WTC11 (cell line): Measurements from ENCODE around the gene ZRSR2. TPM values are rescaled to one million over a fixed set of nuclear protein-coding genes. Genes with fewer than 3 reads are reported as not detected.

Experiments used
- ATAC-seq: fragments of 200-7000 bp; cut with Tn5 transposase; 2 replicates; pipeline ENCODE4 v1.10.0; 2021; ENCODE audit warnings: mild to moderate bottlenecking, moderate library complexity
- CTCF ChIA-PET: fragments of 300-600 bp; sonication (Branson Sonifier 250); formaldehyde crosslinking; loops from one replicate; lab custom pipeline; 2021; ENCODE audit warnings: antibody characterized with exemption; lab: Charles Lee
- POLR2A ChIA-PET: fragments of 350-600 bp; sonication (Branson Sonifier 250); formaldehyde crosslinking; loops from one replicate; lab custom pipeline; 2021; ENCODE audit warnings: antibody characterized with exemption; lab: Charles Lee
- DNase-seq: peaks from one replicate; pipeline ENCODE4 v3.0.0; 2021; ENCODE audit warnings: low spot score
- H3K27ac Mint-ChIP-seq: 2 replicates; pipeline ENCODE4 v1.8.0; 2021; ENCODE audit warnings: mixed read lengths
- H3K27me3 Mint-ChIP-seq: 2 replicates; pipeline ENCODE4 v1.8.0; 2021; ENCODE audit warnings: low read depth, mild to moderate bottlenecking, moderate library complexity, mixed read lengths
- H3K36me3 Mint-ChIP-seq: 2 replicates; pipeline ENCODE4 v1.8.0; 2021; ENCODE audit warnings: mixed read lengths
- H3K4me1 Mint-ChIP-seq: 2 replicates; pipeline ENCODE4 v1.8.0; 2022; ENCODE audit warnings: mixed read lengths
- H3K4me3 Mint-ChIP-seq: 2 replicates; pipeline ENCODE4 v1.8.0; 2021; ENCODE audit warnings: mild to moderate bottlenecking, moderate library complexity, mixed read lengths
- H3K9me3 Mint-ChIP-seq: 2 replicates; pipeline ENCODE4 v1.8.0; 2021; ENCODE audit warnings: mixed read lengths
- CBFB ChIP-seq: sonication (generic); formaldehyde crosslinking; IDR thresholded peaks from 2 replicates; pipeline ENCODE4 v1.8.1; 2022; ENCODE audit warnings: mild to moderate bottlenecking, low read depth, missing genetic modification reagents
- NFYB ChIP-seq: sonication (generic); formaldehyde crosslinking; conservative IDR thresholded peaks from 2 replicates; pipeline ENCODE4 v1.8.0; 2022; ENCODE audit warnings: low read depth, missing genetic modification reagents
- SMAD4 ChIP-seq: sonication (generic); formaldehyde crosslinking; IDR thresholded peaks from 2 replicates; pipeline ENCODE4 v1.8.0; 2022; ENCODE audit warnings: mild to moderate bottlenecking, missing genetic modification reagents
- TCF7 ChIP-seq: sonication (generic); formaldehyde crosslinking; IDR thresholded peaks from 2 replicates; pipeline ENCODE4 v1.8.0; 2022; ENCODE audit warnings: mild to moderate bottlenecking, low read depth, missing genetic modification reagents, moderate library complexity
- ZNF121 ChIP-seq: sonication (generic); formaldehyde crosslinking; IDR thresholded peaks from 2 replicates; pipeline ENCODE4 v1.8.0; 2023; ENCODE audit warnings: missing genetic modification reagents
- ZNF232 ChIP-seq: sonication (generic); formaldehyde crosslinking; IDR thresholded peaks from 2 replicates; pipeline ENCODE4 v1.8.0; 2022; ENCODE audit warnings: mild to moderate bottlenecking, missing genetic modification reagents
- ZNF416 ChIP-seq: fragments of 250-450 bp; sonication (Bioruptor Pico); IDR thresholded peaks from 2 replicates; pipeline ENCODE4 v1.9.0; 2021; ENCODE audit warnings: mild to moderate bottlenecking, inconsistent platforms
- ZNF423 ChIP-seq: fragments of 250-450 bp; sonication (Bioruptor Pico); IDR thresholded peaks from 2 replicates; pipeline ENCODE4 v2.1.2; 2022; ENCODE audit warnings: mild to moderate bottlenecking, moderate library complexity
- total RNA-seq: library from RNA; stranded (reverse); gene quantifications from 3 replicates; pipeline ENCODE4 v1.2.3, GENCODE V29; 2021
- TF ChIP-seq, protein P1 (sequence below): sonication (generic); formaldehyde crosslinking; conservative IDR thresholded peaks from 2 replicates; pipeline ENCODE4 v1.8.1; 2023; ENCODE audit warnings: mild to moderate bottlenecking, low read depth, missing genetic modification reagents, moderate library complexity
- TF ChIP-seq, protein P2 (sequence below): sonication (generic); formaldehyde crosslinking; IDR thresholded peaks from 2 replicates; pipeline ENCODE4 v1.8.0; 2022; ENCODE audit warnings: missing genetic modification reagents
- TF ChIP-seq, protein P3 (sequence below): sonication (generic); formaldehyde crosslinking; IDR thresholded peaks from 2 replicates; pipeline ENCODE4 v1.8.0; 2022; ENCODE audit warnings: mild to moderate bottlenecking, missing genetic modification reagents
- TF ChIP-seq, protein P4 (sequence below): sonication (generic); formaldehyde crosslinking; IDR thresholded peaks from 2 replicates; pipeline ENCODE4 v1.8.0; 2023; ENCODE audit warnings: mild to moderate bottlenecking, missing genetic modification reagents
- TF ChIP-seq, protein P5 (sequence below): fragments of 200-600 bp; IDR thresholded peaks from 2 replicates; pipeline ENCODE4 v1.8.0; 2022; ENCODE audit warnings: antibody characterized with exemption
- TF ChIP-seq, protein P6 (sequence below): sonication (generic); formaldehyde crosslinking; IDR thresholded peaks from 2 replicates; pipeline ENCODE4 v1.8.0; 2022; ENCODE audit warnings: mild to moderate bottlenecking, missing genetic modification reagents

ZRSR2 gene
- total RNA-seq, 1 experiment from 2014 or later: 8.6 TPM

DNA sequence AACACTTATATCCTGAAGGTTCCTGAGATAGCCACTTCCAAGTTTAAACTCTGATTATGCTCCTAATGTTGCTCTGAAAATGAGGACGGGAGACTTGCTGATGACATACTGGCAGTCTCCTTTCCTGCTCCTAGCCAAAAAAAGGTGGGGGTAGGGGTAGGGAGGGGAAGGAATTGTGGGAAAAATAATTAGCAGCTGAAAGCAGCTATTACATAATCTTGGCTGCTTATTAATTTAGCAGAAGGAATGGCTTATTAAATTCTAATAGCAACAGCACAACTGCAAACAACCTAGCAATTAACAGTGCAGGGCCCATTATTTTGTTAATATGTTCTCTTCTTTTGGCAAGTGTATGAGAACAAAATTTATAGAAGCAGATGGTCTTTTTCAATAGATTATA lies 66.4 kb downstream of the ZRSR2 start (continued):
- TF ChIP-seq, protein P1, sequence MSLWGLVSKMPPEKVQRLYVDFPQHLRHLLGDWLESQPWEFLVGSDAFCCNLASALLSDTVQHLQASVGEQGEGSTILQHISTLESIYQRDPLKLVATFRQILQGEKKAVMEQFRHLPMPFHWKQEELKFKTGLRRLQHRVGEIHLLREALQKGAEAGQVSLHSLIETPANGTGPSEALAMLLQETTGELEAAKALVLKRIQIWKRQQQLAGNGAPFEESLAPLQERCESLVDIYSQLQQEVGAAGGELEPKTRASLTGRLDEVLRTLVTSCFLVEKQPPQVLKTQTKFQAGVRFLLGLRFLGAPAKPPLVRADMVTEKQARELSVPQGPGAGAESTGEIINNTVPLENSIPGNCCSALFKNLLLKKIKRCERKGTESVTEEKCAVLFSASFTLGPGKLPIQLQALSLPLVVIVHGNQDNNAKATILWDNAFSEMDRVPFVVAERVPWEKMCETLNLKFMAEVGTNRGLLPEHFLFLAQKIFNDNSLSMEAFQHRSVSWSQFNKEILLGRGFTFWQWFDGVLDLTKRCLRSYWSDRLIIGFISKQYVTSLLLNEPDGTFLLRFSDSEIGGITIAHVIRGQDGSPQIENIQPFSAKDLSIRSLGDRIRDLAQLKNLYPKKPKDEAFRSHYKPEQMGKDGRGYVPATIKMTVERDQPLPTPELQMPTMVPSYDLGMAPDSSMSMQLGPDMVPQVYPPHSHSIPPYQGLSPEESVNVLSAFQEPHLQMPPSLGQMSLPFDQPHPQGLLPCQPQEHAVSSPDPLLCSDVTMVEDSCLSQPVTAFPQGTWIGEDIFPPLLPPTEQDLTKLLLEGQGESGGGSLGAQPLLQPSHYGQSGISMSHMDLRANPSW (CRISPR knock-in tag): no peak
- TF ChIP-seq TCF7 (CRISPR knock-in tag) (no peak), ZNF416 (CRISPR knock-in tag) (no peak), NFYB (CRISPR knock-in tag) (no peak)
- TF ChIP-seq, protein P2, sequence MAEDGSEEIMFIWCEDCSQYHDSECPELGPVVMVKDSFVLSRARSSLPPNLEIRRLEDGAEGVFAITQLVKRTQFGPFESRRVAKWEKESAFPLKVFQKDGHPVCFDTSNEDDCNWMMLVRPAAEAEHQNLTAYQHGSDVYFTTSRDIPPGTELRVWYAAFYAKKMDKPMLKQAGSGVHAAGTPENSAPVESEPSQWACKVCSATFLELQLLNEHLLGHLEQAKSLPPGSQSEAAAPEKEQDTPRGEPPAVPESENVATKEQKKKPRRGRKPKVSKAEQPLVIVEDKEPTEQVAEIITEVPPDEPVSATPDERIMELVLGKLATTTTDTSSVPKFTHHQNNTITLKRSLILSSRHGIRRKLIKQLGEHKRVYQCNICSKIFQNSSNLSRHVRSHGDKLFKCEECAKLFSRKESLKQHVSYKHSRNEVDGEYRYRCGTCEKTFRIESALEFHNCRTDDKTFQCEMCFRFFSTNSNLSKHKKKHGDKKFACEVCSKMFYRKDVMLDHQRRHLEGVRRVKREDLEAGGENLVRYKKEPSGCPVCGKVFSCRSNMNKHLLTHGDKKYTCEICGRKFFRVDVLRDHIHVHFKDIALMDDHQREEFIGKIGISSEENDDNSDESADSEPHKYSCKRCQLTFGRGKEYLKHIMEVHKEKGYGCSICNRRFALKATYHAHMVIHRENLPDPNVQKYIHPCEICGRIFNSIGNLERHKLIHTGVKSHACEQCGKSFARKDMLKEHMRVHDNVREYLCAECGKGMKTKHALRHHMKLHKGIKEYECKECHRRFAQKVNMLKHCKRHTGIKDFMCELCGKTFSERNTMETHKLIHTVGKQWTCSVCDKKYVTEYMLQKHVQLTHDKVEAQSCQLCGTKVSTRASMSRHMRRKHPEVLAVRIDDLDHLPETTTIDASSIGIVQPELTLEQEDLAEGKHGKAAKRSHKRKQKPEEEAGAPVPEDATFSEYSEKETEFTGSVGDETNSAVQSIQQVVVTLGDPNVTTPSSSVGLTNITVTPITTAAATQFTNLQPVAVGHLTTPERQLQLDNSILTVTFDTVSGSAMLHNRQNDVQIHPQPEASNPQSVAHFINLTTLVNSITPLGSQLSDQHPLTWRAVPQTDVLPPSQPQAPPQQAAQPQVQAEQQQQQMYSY (CRISPR knock-in tag): no peak

DNA sequence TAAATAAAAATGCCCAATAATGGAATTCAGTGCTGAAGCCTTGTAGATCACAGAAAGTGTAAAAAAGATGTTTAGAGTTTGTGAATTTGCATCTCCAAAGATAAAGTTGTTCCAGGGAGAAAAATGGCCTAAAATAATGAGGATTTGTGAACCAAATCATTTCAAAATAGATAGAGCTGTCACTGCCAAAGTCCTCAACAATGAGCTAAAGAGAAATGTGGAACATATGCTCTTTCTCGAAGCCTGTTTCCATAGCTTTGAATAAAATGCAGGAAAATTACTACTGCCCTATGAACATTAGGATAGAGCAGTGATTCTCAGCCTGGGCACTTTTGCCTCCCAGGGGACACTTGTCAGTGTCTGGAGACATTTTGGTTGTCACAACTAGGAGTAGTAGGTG lies 67.8 kb downstream of the ZRSR2 start:
- POLR2A ChIA-PET: no interaction called here
- H3K27me3 Mint-ChIP-seq: no peaks in the 10 kb centered on the region
- TF ChIP-seq ZNF416 (CRISPR knock-in tag) (no peak), ZNF121 (CRISPR knock-in tag) (no peak), ZNF423 (CRISPR knock-in tag) (no peak), ZNF232 (no peak), TCF7 (CRISPR knock-in tag) (no peak)
- TF ChIP-seq, protein P1 (CRISPR knock-in tag): no peak
- TF ChIP-seq, protein P3, sequence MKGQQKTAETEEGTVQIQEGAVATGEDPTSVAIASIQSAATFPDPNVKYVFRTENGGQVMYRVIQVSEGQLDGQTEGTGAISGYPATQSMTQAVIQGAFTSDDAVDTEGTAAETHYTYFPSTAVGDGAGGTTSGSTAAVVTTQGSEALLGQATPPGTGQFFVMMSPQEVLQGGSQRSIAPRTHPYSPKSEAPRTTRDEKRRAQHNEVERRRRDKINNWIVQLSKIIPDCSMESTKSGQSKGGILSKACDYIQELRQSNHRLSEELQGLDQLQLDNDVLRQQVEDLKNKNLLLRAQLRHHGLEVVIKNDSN (CRISPR knock-in tag): no peak

DNA sequence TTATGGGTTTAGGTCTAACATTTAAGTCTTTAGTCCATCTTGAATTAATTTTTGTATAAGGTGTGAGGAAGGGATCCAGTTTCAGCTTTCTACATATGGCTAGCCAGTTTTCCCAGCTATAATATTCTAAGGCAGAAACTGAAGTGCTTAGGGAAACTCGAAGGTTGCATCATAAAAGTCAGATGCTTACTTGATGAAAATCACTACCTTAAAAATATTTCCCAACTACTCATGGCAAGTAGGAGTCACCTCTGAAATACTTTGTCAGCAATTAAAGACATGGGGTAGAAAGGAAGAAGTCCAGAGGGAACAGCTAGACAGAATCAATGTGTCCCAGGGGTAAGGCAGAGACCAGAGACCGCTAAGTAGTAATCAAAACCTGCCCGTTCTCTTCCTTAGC lies 70.6 kb downstream of the ZRSR2 start:
- POLR2A ChIA-PET: no interaction called here

More for the DNA sequence above, 67.8 kb downstream of the ZRSR2 start:
- peaks cover 20% of the 10 kb centered on the region for H3K4me1 Mint-ChIP-seq
- ATAC-seq (no peak), DNase-seq (no peak)
- H3K27ac Mint-ChIP-seq: no peak overlapping the region
- H3K4me3 Mint-ChIP-seq: no peak overlapping the region
- H3K36me3 Mint-ChIP-seq: peaks cover 5% of the 10 kb centered on the region; the same call in 1 of the 2 replicates
- no peaks in the 10 kb centered on the region for H3K9me3 Mint-ChIP-seq
- CTCF ChIA-PET: no interaction called here

More for the DNA sequence above, 70.6 kb downstream of the ZRSR2 start:
- Mint-ChIP-seq H3K4me1 (peaks cover 14% of the 10 kb centered on the region), H3K36me3 (no peaks in the 10 kb centered on the region), H3K27ac (no peak overlapping the region), H3K27me3 (no peaks in the 10 kb centered on the region), H3K9me3 (no peaks in the 10 kb centered on the region), H3K4me3 (no peak overlapping the region)
- no peak for ATAC-seq
- CTCF ChIA-PET: no interaction called here
- TF ChIP-seq, protein P4, sequence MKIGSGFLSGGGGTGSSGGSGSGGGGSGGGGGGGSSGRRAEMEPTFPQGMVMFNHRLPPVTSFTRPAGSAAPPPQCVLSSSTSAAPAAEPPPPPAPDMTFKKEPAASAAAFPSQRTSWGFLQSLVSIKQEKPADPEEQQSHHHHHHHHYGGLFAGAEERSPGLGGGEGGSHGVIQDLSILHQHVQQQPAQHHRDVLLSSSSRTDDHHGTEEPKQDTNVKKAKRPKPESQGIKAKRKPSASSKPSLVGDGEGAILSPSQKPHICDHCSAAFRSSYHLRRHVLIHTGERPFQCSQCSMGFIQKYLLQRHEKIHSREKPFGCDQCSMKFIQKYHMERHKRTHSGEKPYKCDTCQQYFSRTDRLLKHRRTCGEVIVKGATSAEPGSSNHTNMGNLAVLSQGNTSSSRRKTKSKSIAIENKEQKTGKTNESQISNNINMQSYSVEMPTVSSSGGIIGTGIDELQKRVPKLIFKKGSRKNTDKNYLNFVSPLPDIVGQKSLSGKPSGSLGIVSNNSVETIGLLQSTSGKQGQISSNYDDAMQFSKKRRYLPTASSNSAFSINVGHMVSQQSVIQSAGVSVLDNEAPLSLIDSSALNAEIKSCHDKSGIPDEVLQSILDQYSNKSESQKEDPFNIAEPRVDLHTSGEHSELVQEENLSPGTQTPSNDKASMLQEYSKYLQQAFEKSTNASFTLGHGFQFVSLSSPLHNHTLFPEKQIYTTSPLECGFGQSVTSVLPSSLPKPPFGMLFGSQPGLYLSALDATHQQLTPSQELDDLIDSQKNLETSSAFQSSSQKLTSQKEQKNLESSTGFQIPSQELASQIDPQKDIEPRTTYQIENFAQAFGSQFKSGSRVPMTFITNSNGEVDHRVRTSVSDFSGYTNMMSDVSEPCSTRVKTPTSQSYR (CRISPR knock-in tag): no peak
- TF ChIP-seq, protein P5, sequence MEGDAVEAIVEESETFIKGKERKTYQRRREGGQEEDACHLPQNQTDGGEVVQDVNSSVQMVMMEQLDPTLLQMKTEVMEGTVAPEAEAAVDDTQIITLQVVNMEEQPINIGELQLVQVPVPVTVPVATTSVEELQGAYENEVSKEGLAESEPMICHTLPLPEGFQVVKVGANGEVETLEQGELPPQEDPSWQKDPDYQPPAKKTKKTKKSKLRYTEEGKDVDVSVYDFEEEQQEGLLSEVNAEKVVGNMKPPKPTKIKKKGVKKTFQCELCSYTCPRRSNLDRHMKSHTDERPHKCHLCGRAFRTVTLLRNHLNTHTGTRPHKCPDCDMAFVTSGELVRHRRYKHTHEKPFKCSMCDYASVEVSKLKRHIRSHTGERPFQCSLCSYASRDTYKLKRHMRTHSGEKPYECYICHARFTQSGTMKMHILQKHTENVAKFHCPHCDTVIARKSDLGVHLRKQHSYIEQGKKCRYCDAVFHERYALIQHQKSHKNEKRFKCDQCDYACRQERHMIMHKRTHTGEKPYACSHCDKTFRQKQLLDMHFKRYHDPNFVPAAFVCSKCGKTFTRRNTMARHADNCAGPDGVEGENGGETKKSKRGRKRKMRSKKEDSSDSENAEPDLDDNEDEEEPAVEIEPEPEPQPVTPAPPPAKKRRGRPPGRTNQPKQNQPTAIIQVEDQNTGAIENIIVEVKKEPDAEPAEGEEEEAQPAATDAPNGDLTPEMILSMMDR: no peak
- TF ChIP-seq, protein P6, sequence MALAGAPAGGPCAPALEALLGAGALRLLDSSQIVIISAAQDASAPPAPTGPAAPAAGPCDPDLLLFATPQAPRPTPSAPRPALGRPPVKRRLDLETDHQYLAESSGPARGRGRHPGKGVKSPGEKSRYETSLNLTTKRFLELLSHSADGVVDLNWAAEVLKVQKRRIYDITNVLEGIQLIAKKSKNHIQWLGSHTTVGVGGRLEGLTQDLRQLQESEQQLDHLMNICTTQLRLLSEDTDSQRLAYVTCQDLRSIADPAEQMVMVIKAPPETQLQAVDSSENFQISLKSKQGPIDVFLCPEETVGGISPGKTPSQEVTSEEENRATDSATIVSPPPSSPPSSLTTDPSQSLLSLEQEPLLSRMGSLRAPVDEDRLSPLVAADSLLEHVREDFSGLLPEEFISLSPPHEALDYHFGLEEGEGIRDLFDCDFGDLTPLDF (CRISPR knock-in tag): no peak
- TF ChIP-seq CBFB (CRISPR knock-in tag) (no peak), SMAD4 (CRISPR knock-in tag) (no peak)
- no peak for DNase-seq
